Mononuclear cell (primary cell): ENCODE data around the gene PTPRN. TPM values are rescaled to one million over a fixed set of nuclear protein-coding genes. Genes with fewer than 3 reads are reported as not detected.

Experiments
- H3K27me3 ChIP-seq: 2 replicates; pipeline ENCODE4 v1.6.0; 2011; ENCODE audit warnings: low read length, control low read depth; ENCODE audit not compliant: insufficient read depth
- H3K4me1 ChIP-seq: 2 replicates; pipeline ENCODE4 v1.5.1; 2011; ENCODE audit warnings: mild to moderate bottlenecking, low read length, control low read depth; ENCODE audit not compliant: insufficient read depth
- H3K4me3 ChIP-seq: 2 replicates; pipeline ENCODE4 v1.5.1; 2011; ENCODE audit warnings: mild to moderate bottlenecking, low read length, moderate library complexity
- H3K9me3 ChIP-seq: 2 replicates; pipeline ENCODE4 v1.5.1; 2011; ENCODE audit warnings: low read depth, mild to moderate bottlenecking, control low read depth, low read length
- total RNA-seq: library from RNA; depleted of rRNA; stranded (reverse); fragments of >200 nt; gene quantifications from one replicate; pipeline ENCODE4 v1.2.3, GENCODE V29; 2012

The PTPRN gene
- total RNA-seq, result 1.3 TPM

DNA sequence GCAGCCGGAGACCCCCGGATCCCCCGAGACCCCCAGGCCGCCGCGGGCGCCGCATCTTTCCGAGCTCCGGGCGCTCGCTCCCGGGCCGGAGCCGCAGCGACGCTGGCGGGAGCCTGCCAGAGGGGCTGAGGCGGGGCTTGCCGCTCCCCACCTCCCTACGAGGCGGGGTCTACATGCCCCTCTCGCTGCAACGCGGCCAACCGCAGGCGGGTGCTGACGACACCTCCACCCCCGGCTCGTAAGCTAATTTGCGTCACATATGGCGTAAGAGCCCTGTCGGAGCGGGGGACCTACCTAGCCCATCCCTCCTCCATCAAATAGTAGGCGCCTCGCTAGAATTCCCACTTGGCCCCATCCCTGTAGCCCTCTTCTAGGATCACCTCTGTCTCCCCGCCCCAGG, at the start of gene PTPRN:
Gene PTPRN, minus strand, starts transcription at position 124 of the 400 bp plus-strand sequence. Its CDS starts 69 bp downstream, at position 55.
- Histone ChIP-seq H3K4me1 (no peaks in the 10 kb centered on the region), H3K27me3 (peaks cover 43% of the 10 kb centered on the region), H3K9me3 (no peaks in the 10 kb centered on the region), H3K4me3 (no peak within 1 kb of the TSS)

DNA sequence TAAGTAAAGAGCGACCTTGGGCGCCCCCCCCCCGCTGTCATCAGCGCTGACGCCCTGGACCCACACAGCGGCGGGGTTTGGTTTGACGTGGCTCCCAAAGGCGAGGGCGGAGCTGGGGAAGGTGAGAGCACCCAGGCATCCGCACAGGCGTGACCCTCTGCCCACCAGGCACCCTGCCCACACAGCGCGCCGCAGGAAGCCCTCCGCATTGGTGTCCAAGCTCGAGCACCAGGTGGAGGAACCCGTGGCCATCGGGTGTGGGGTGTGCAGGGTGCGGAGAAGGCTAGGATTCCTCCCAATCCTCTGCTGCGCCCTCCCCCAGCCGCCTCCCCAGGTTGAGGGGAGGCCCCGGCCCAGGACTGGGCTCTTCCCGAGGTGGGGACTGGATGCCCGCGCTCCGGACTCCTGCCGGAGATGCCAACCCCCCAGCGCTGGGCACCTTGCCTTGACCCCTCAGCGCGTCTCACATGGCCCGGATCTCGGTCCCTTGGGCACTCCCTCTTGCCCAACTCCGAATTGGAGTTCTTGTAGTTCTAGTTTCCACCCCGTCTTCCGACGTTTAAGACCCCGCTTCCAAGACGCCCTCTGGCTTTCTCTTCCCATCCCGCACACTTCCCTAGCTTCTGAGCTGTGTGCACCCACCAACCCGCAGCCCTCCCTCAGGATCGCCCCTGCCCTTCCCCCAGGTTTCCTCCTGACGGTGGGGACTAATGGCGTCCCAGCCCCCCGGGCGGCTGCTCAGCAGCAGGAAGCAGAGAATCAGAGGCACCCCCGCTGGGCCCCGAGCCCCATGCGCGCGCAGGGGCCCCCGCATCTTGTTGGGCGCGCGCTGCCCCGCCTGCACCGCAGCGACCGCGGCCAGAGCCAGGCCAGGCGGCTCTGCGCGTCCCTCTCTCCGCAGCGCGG, 49.2 kb upstream of the PTPRN start:
- H3K4me3 ChIP-seq, result no peak overlapping the region
- peaks cover 30% of the 10 kb centered on the region for H3K4me1 ChIP-seq
- no peaks in the 10 kb centered on the region for H3K9me3 ChIP-seq

DNA sequence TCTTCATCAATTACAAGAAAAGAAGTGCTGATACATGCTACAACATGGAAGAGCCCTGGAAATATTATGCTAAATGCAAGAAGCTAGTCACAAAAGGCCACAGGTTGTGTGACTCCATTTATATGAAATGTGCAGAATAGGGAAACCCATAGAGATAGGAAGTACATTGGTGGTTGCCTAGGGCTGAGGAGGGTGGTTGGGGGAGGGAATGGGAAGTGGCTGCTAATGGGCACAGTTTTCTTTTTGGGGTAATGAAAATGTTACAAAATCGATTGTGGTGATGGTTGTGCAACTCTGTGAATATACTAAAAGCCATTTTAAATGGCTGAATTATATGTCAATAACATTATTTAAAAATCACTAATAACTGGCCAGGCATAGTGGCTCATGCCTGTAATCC, 47.6 kb upstream of the PTPRN start:
- H3K9me3 ChIP-seq, result no peaks in the 10 kb centered on the region
- peaks cover 24% of the 10 kb centered on the region for H3K4me1 ChIP-seq
- H3K4me3 ChIP-seq, result no peak overlapping the region
- H3K27me3 ChIP-seq, result peaks cover 25% of the 10 kb centered on the region

More for the DNA sequence above, 49.2 kb upstream of the PTPRN start:
- H3K27me3 ChIP-seq, result peaks cover 25% of the 10 kb centered on the region

DNA sequence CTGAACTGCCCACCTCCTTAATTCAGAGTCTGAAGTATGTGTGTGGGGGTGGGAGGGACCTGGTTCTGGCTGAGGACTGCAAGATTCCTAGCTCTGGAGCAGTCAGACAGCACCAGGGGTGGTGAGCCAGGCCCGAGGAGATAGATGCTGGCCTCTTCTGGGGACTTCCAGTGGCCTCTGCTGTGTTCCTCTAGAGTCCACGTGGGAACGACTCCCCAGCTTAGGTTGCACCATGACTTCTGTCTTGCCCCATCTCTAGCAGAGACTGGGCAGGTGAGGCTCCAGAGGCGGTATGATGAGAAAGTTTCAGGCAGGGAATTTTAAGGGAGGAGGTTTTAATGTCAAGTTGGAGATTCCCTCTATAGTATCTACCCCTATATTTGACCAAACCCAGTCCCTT, 45.4 kb upstream of the PTPRN start:
- peaks cover 24% of the 10 kb centered on the region for H3K4me1 ChIP-seq
- peaks cover 16% of the 10 kb centered on the region for H3K27me3 ChIP-seq
- H3K4me3 ChIP-seq, result no peak overlapping the region
- H3K9me3 ChIP-seq, result no peaks in the 10 kb centered on the region

DNA sequence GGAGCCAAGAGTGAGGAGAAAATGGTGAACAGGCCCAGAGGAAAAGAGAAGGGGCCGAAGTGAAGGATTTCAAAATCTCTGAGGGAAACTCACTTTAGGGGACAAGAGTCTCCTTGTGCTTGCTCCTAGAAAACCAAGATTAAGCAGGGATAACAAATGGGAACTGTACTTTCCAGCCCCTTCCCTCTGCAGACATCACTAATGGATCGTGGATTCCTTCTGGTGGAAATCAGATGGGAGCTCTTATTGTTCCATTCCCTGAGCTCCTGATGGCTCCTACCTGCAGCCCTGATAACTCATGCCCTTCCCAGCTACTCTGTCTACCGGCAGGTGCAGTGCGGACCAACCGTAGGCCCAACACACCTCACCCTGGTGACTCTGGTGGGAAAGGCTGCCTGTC, 43.9 kb upstream of the PTPRN start:
- Histone ChIP-seq H3K27me3 (peaks cover 4% of the 10 kb centered on the region), H3K9me3 (no peaks in the 10 kb centered on the region), H3K4me3 (no peak overlapping the region), H3K4me1 (peaks cover 16% of the 10 kb centered on the region)

DNA sequence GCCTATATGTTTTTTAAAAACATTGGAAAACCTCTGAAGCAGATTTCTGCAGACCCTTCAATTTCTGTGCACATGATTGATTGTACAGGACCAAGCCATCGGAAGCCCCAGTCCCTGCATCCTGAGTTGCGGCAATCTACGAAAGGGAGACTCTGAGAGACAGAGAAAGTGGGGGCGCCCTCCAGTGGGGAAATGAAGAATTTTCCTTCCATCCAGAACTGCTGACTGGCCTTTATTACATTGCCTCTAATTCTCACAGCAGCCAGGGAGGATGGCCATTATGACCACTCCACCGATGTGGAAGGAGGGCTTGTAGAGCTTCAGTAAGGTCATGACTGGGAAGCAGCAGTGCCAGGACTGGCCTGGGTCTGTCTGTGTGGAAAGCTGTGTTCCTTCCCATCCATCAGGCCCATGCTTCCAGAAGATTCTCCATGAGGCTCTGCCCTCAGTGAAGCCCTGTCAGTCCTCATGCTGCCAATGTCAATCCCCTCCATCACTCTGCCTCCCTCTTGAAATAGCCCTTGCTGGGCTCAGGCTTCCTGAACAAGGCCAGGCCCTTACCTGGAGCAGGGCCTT, 43.3 kb upstream of the PTPRN start:
- no peaks in the 10 kb centered on the region for H3K9me3 ChIP-seq
- H3K4me3 ChIP-seq, result no peak overlapping the region
- H3K27me3 ChIP-seq, result peaks cover 2% of the 10 kb centered on the region
- peaks cover 10% of the 10 kb centered on the region for H3K4me1 ChIP-seq

DNA sequence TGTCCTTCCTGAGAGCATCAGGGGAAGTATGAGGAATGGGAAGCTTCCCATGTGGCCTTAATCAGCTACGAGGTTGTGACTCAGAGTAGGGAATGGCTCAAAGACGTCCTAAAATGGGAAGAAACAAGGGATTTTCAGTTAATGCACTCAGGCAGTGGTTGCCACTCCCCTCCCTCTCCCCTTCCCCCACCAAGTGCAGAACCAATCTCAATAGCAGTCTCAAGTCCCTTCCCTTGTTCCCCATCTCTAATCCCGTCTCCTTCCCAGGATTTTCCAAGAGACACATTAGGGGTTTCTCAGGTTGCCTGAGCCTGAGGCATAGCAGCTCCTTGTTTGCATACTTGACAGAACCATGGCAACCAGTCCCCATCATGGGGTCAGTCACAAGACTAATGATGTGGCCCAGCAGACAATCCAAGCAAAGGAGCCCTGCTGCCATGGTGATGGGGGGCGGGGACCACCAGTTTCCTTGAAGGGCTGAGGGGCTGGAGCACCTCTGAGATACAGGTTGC, 41.6 kb upstream of the PTPRN start:
- Histone ChIP-seq H3K4me1 (no peaks in the 10 kb centered on the region), H3K27me3 (peaks cover 2% of the 10 kb centered on the region), H3K9me3 (no peaks in the 10 kb centered on the region), H3K4me3 (no peak overlapping the region)

DNA sequence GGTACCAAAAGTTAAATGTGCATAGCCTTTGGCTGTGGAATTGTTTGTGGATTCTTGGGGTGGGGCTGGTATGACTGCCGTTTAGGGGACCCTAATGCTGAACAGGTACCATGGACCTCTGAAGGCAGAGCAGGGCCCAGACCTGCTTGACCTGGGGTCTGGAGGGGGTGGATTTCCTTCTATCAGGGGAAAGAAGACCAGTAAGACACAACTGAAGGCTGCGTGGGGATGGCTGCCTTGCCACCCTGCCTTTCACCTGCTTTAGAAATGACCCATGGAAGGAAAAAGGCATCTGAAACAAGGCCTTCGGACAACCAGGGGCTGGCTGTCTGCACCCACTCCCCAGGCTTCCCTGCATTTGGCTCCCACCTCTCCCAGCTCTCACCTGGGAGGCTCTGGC, 41.0 kb upstream of the PTPRN start:
- Histone ChIP-seq H3K27me3 (peaks cover 2% of the 10 kb centered on the region), H3K9me3 (no peaks in the 10 kb centered on the region), H3K4me3 (no peak overlapping the region), H3K4me1 (peaks cover 2% of the 10 kb centered on the region)

DNA sequence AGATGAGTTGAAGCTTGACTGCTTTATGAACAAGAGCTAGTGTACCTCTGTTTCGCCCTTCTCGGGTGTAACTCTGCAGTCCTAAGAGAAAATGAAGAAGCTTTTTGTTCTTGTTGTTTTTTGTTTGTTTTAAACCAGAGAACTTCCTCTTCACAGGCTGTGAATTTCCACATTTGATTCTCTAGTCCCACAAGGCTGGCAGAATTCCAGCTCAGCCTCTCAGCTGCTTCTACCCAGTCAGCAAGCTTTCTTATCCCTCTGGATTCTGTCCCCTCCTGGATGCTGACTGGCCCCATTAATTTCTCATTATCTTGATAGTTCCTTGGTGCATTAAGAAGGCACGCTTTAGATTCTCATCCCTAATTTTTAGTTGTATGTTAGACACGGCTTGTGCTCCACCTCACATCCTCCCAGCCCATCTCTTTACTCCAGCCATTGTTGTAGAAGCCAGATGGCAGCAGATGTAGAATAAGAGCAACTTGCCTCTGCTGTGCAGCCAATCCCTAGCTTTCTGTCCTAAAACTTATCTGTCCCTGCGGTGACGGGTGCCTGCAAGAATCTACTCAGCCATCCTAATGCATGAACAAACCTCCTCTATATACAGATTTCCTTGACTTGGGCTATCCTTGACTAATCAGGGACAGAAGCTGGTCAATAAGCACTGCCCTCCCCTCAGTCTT, 35.7 kb upstream of the PTPRN start:
- peaks cover 14% of the 10 kb centered on the region for H3K4me1 ChIP-seq
- H3K9me3 ChIP-seq, result no peaks in the 10 kb centered on the region
- H3K27me3 ChIP-seq, result peaks cover 2% of the 10 kb centered on the region
- H3K4me3 ChIP-seq, result no peak overlapping the region

DNA sequence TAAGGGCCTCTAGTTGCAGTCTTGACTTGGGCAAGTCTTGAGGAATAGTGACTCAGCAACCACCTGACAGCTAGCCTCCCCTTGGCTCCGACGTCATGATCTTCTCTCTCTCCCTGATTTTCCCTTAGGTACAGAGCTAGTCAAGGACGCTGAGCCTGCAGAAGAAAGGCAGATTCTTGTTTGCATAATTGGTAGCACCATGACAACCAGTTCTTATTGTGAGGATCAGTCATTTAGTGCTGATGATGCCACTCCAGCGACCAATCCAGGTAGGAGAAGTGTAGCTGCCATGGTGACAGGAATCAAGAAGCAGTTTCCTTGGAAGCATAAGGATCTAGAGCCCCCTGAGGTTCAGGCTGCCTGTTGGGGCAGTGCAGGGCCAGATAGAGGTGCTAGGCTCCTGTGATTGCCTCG, 26.2 kb upstream of the PTPRN start:
- H3K27me3 ChIP-seq, result peaks cover 66% of the 10 kb centered on the region
- H3K4me3 ChIP-seq, result no peak overlapping the region
- H3K9me3 ChIP-seq, result no peaks in the 10 kb centered on the region
- H3K4me1 ChIP-seq, result no peaks in the 10 kb centered on the region

DNA sequence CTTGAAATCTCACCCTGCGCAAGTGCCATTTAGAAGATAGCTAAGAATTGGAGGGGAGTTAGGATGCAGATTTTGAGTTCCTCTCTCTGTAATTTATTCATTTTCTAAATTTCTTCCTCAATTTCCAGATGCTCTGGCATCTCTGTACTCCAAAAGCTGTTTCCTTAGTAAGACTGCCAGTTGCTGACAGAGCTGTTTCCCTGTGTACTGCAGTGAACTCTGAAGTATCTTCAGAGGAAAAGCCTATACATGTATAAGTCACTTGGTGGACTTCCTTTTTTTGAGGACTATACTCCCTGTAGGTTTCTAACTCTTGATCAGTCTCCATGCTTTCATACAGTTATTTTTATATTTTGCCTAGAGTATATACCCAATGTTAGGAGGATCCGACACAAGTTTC, 24.9 kb upstream of the PTPRN start:
- H3K4me1 ChIP-seq, result no peaks in the 10 kb centered on the region
- H3K9me3 ChIP-seq, result no peaks in the 10 kb centered on the region
- no peak overlapping the region for H3K4me3 ChIP-seq
- H3K27me3 ChIP-seq, result peaks cover 69% of the 10 kb centered on the region

DNA sequence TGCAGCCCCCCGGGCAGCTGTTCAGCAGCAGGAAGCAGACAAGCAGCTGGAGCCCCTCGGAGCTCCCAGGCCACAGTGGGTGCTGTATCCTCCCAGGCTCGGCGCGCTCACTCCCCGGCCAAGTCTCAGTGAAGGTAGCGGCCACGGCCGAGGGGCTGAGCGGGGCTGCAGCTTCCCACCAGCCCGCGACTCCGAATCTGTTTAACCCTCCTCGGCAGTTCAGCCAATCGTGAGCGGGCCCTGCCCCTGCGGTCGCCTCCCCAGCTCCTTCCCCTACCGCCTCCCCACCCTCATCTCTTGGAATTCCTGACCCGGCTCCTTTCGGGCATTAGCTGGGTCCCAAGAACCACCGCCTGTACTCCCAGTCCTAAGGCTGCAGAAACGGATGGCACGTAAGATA, 23.3 kb upstream of the PTPRN start, which contains the start of gene RESP18:
Gene RESP18, minus strand, starts transcription at position 203 of the 400 bp plus-strand sequence.
- no peaks in the 10 kb centered on the region for H3K9me3 ChIP-seq
- H3K4me3 ChIP-seq, result no peak within 1 kb of the TSS
- H3K4me1 ChIP-seq, result no peaks in the 10 kb centered on the region
- H3K27me3 ChIP-seq, result peaks cover 70% of the 10 kb centered on the region

DNA sequence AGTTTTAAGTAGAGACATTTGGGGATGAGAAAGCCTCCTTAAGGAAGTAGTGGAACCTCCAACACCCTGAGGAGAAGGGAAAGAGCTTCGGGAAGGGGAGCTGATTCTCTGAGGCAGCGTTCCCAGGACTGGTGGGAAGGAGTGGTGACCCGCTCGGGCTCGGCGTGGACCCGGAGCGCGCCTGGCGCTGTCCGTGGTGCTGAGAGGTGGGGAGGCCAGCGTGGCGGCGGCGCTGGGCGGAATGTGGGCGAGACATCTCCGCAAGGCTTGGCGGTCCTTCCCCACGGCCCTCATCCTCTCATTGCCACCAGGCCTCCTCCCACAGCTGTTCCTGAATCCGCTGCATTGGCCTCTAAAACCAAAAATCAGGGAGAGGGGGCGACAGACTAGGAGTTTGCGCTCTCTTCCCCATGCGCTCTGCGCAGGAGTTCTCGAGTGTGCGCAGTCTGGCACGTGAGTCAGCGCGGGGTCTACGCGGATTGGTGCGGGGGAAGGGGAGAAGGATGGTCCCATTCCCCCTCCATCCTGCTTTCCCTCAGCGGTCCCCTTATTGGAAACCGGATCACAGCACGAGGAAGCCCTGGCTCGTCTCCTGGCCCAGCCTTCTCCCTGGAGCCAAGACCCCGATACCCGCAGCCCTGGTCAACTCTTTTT, 22.5 kb upstream of the PTPRN start:
- peaks cover 66% of the 10 kb centered on the region for H3K27me3 ChIP-seq

DNA sequence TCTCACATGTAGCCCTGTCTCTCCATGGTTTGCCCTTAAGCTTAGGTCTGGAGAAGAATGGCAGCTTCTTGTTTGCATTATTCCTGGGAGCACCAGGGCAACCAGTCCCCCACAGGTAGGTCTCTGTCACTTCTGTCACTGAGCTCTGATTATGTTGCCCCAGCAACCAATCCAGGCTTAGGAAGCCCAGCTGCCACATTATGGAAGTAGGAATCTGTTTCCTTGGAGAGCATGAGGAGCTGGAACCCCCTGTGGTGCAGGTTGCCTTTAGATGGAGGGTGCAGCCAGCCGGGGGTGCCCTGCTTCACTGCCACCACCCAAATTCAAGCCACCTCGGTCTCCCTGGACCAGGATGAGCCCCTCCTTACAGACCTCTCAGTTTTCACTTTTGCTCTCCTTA, 18.5 kb upstream of the PTPRN start:
- H3K27me3 ChIP-seq, result peaks cover 37% of the 10 kb centered on the region
- H3K9me3 ChIP-seq, result no peaks in the 10 kb centered on the region

More for the DNA sequence above, 22.5 kb upstream of the PTPRN start:
- Histone ChIP-seq H3K9me3 (no peaks in the 10 kb centered on the region), H3K4me1 (no peaks in the 10 kb centered on the region), H3K4me3 (no peak overlapping the region)

More for the DNA sequence above, 18.5 kb upstream of the PTPRN start:
- H3K4me1 ChIP-seq, result no peaks in the 10 kb centered on the region
- no peak overlapping the region for H3K4me3 ChIP-seq
